Loucy (cell line): ENCODE results near the gene GRAMD4.

Experiments used
- H2AFZ ChIP-seq: fragments of 200-600 bp; sonication (generic); 2 replicates; pipeline ENCODE4 v1.6.0; 2016; ENCODE audit warnings: antibody characterized with exemption, mild to moderate bottlenecking, low read length, moderate library complexity
- H3F3A ChIP-seq: fragments of 200-600 bp; 2 replicates; pipeline ENCODE4 v1.6.0; 2016; ENCODE audit warnings: antibody characterized with exemption, low read depth, mild to moderate bottlenecking
- H3K27me3 ChIP-seq: fragments of 200-600 bp; sonication (generic); 2 replicates; pipeline ENCODE4 v1.6.1; 2014; ENCODE audit warnings: low read length, mild to moderate bottlenecking; ENCODE audit not compliant: insufficient read depth, poor library complexity, severe bottlenecking
- H3K36me3 ChIP-seq: fragments of 200-600 bp; sonication (generic); 2 replicates; pipeline ENCODE4 v1.6.1; 2016; ENCODE audit warnings: low read length; ENCODE audit not compliant: insufficient read depth
- H3K4me1 ChIP-seq: fragments of 200-600 bp; sonication (generic); 2 replicates; pipeline ENCODE4 v1.5.1; 2014; ENCODE audit warnings: low read length, mild to moderate bottlenecking; ENCODE audit not compliant: insufficient read depth, poor library complexity, severe bottlenecking
- H3K4me2 ChIP-seq: fragments of 200-600 bp; sonication (generic); 2 replicates; pipeline ENCODE4 v1.6.0; 2014; ENCODE audit warnings: antibody characterized with exemption, low read length, low read depth, mild to moderate bottlenecking; ENCODE audit not compliant: poor library complexity, severe bottlenecking
- H3K4me3 ChIP-seq: fragments of 200-600 bp; sonication (generic); 2 replicates; pipeline ENCODE4 v1.5.1; 2014; ENCODE audit warnings: low read length, mild to moderate bottlenecking, mixed read lengths; ENCODE audit not compliant: poor library complexity, severe bottlenecking
- H3K79me2 ChIP-seq: fragments of 200-600 bp; sonication (generic); 2 replicates; pipeline ENCODE4 v1.6.1; 2014; ENCODE audit warnings: low read length; ENCODE audit not compliant: insufficient read depth
- H3K9ac ChIP-seq: fragments of 200-600 bp; sonication (generic); 2 replicates; pipeline ENCODE4 v1.6.0; 2014; ENCODE audit warnings: mild to moderate bottlenecking, low read depth, low read length, moderate library complexity; ENCODE audit not compliant: poor library complexity, severe bottlenecking
- H3K9me2 ChIP-seq: fragments of 200-600 bp; sonication (generic); replicated peaks from 2 replicates; pipeline ENCODE4 v1.6.1; 2016; ENCODE audit warnings: low read depth, low read length, mixed read lengths
- H3K9me3 ChIP-seq: fragments of 200-600 bp; sonication (generic); 2 replicates; pipeline ENCODE4 v1.6.1; 2014; ENCODE audit warnings: mild to moderate bottlenecking, antibody characterized with exemption, low read length, low read depth; ENCODE audit not compliant: insufficient read depth
- H4K20me1 ChIP-seq: fragments of 200-600 bp; sonication (generic); 2 replicates; pipeline ENCODE4 v1.6.0; 2014; ENCODE audit warnings: antibody characterized with exemption, low read length, mild to moderate bottlenecking; ENCODE audit not compliant: insufficient read depth, poor library complexity, severe bottlenecking
- EZH2phosphoT487 ChIP-seq: fragments of 200-600 bp; IDR thresholded peaks from 2 replicates; pipeline ENCODE4 v1.6.1; 2018; ENCODE audit warnings: antibody characterized with exemption, mild to moderate bottlenecking, moderate library complexity, borderline replicate concordance
- TF ChIP-seq, protein P1 (sequence below): fragments of 200-600 bp; sonication (generic); conservative IDR thresholded peaks from 2 replicates; pipeline ENCODE4 v1.5.1; 2014; ENCODE audit warnings: mild to moderate bottlenecking, antibody characterized with exemption, low read length

The GRAMD4 gene

DNA sequence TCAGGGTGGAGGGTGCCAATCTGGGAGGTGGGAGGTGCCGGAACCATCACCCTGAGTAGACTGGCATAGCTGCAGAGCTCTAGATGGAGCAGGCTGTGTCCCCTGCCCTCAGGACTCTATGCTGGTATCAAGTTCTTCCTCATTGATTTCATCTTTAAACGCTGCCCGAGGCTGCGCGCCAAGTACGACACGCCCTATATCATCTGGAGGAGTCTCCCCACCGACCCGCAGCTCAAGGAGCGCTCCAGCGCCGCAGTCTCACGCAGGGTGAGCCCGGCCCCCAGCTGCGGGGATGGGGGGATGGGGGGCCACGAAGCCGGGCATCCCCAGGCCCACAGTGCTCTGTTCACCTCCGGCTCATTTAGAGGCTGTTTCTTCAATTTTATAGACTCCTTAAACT lies 52.5 kb downstream of the GRAMD4 start:
- H3K4me2 ChIP-seq = no peak overlapping the region

DNA sequence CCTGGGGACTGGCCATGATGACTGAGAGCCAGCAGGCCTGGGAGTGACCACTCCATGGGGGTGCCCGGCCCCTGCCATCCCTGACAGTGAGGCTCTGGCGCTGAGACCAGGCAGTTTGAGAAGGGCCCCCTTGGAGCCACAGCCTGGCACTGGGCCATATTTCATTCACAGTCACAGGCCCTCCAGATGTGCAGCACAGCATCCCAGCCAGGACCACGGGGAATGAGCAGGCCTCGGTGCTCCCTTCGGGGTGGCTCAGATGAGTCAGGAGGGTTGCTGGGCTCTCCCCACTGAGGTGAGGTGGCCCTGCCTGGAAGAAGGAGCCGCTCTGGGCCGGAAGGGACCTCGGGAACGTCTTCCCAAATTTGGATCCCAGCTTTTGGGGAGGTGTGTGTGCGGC lies 53.0 kb downstream of the GRAMD4 start:
- H3K4me2 ChIP-seq = no peak overlapping the region
- no peak overlapping the region for H3K4me3 ChIP-seq
- H3K36me3 ChIP-seq = no peaks in the 10 kb centered on the region; the same call in 1 of the 2 replicates
- H4K20me1 ChIP-seq = no peaks in the 10 kb centered on the region
- no peaks in the 10 kb centered on the region for H3K9me3 ChIP-seq
- no peaks in the 10 kb centered on the region for H3K79me2 ChIP-seq
- H3K4me1 ChIP-seq = no peaks in the 10 kb centered on the region
- H3K27me3 ChIP-seq = no peaks in the 10 kb centered on the region
- TF ChIP-seq, protein P1, sequence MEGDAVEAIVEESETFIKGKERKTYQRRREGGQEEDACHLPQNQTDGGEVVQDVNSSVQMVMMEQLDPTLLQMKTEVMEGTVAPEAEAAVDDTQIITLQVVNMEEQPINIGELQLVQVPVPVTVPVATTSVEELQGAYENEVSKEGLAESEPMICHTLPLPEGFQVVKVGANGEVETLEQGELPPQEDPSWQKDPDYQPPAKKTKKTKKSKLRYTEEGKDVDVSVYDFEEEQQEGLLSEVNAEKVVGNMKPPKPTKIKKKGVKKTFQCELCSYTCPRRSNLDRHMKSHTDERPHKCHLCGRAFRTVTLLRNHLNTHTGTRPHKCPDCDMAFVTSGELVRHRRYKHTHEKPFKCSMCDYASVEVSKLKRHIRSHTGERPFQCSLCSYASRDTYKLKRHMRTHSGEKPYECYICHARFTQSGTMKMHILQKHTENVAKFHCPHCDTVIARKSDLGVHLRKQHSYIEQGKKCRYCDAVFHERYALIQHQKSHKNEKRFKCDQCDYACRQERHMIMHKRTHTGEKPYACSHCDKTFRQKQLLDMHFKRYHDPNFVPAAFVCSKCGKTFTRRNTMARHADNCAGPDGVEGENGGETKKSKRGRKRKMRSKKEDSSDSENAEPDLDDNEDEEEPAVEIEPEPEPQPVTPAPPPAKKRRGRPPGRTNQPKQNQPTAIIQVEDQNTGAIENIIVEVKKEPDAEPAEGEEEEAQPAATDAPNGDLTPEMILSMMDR = no peak
- TF ChIP-seq EZH2phosphoT487 = no peak
- no peak overlapping the region for H3K9ac ChIP-seq
- H2AFZ ChIP-seq = no peak overlapping the region
- no peaks in the 10 kb centered on the region for H3F3A ChIP-seq
- no peaks in the 10 kb centered on the region for H3K9me2 ChIP-seq

More for the DNA sequence above, 52.5 kb downstream of the GRAMD4 start:
- Histone ChIP-seq H3K9me2 (no peaks in the 10 kb centered on the region), H3K79me2 (no peaks in the 10 kb centered on the region), H3K36me3 (peaks cover 4% of the 10 kb centered on the region; the same call in 1 of the 2 replicates), H3K9me3 (no peaks in the 10 kb centered on the region), H4K20me1 (no peaks in the 10 kb centered on the region), H3F3A (no peaks in the 10 kb centered on the region), H2AFZ (no peak overlapping the region), H3K27me3 (no peaks in the 10 kb centered on the region), H3K4me1 (no peaks in the 10 kb centered on the region), H3K4me3 (no peak overlapping the region), H3K9ac (no peak overlapping the region)
- TF ChIP-seq, protein P1 = no peak
- TF ChIP-seq EZH2phosphoT487 = no peak

GRCh38 chr22:46673662-46674236 lies 53.6 kb downstream of the GRAMD4 start:
- Histone ChIP-seq H3K9me2 (no peaks in the 10 kb centered on the region), H3K4me3 (no peak overlapping the region), H3K27me3 (no peaks in the 10 kb centered on the region), H4K20me1 (no peaks in the 10 kb centered on the region), H3K4me1 (no peaks in the 10 kb centered on the region), H3K79me2 (no peaks in the 10 kb centered on the region), H3K9me3 (no peaks in the 10 kb centered on the region), H3K36me3 (no peaks in the 10 kb centered on the region; the same call in 1 of the 2 replicates), H3K9ac (no peak overlapping the region), H2AFZ (no peak overlapping the region), H3K4me2 (no peak overlapping the region), H3F3A (no peaks in the 10 kb centered on the region)
- TF ChIP-seq, protein P1 = no peak
- no peak for TF ChIP-seq EZH2phosphoT487
